ENCODE results near the gene SEPTIN10.

DNA sequence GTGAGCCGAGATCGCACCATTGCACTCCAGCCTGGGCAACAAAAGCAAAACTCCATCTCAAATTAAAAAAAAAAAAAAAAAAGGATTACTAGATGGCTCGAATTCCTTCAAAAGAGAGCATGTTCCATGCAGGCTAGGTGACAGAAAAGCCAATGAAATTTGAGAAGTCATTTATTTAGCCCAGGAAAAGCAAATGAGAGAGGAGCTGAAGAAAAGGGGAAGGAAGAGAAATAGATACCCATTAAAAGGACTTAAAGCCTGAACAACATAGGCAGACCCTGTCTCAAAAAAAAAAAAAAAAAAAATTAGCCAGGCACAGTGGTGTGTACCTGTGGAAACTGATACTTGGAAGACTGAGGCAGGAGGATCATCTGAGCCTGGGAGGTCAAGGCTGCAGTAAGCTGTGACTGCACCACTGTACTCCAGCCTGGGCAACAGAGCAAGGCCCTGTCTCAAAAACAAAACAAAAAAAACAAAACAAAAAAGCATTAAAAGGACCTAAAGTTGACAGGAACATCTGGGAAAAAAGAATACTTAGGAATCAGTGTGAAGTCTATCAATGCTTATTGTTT is 11.1 kb downstream of the SEPTIN10 start:
- TF ChIP-seq, protein P1, sequence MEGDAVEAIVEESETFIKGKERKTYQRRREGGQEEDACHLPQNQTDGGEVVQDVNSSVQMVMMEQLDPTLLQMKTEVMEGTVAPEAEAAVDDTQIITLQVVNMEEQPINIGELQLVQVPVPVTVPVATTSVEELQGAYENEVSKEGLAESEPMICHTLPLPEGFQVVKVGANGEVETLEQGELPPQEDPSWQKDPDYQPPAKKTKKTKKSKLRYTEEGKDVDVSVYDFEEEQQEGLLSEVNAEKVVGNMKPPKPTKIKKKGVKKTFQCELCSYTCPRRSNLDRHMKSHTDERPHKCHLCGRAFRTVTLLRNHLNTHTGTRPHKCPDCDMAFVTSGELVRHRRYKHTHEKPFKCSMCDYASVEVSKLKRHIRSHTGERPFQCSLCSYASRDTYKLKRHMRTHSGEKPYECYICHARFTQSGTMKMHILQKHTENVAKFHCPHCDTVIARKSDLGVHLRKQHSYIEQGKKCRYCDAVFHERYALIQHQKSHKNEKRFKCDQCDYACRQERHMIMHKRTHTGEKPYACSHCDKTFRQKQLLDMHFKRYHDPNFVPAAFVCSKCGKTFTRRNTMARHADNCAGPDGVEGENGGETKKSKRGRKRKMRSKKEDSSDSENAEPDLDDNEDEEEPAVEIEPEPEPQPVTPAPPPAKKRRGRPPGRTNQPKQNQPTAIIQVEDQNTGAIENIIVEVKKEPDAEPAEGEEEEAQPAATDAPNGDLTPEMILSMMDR (conservative IDR thresholded peaks at IDR 0.05 in 1 of 2, IDR thresholded peaks at IDR 0.05 in 1 of 2; ENCODE audit: extremely low read depth in 1 of 2, insufficient read depth in 1 of 2, low read depth in 1 of 2, low read length in 2 of 2), result no peak
- TF ChIP-seq EZH2 (IDR thresholded peaks at IDR 0.05; ENCODE audit: borderline replicate concordance, low read length), result no peak

All from mammary epithelial cell (primary cell).